Gastroesophageal sphincter (tissue), 2 donors: ENCODE measurements around the gene LRP4.

ENCODE experiments used
- POLR2A ChIP-seq, 2 donors: fragments of 450-650 bp; IDR thresholded peaks; one replicate each; pipeline ENCODE4 v1.6.1; 2017; ENCODE audit warnings: antibody characterized with exemption in 2 of 2, mild to moderate bottlenecking in 2 of 2, moderate library complexity in 1 of 2
- POLR2AphosphoS5 ChIP-seq: sonication (generic); formaldehyde crosslinking; IDR thresholded peaks from one replicate; pipeline ENCODE4 v1.6.1; 2017; ENCODE audit warnings: antibody characterized with exemption

DNA sequence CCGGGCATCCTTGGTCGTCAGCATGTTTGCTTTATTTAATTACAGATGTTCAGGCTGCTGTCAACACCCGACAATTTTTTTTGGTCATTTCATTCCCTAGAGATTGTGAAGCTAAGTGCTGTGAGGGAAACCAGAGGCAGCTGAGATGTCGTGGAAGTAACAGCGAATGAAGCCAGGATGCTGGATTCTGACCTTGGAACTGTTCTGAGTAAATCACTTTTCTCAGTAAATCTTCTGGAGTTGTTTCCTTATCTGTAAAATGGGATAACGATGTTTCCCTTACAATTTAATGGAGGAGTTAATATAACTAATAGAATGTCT is 71.9 kb downstream of the LRP4 start:
- TF ChIP-seq POLR2AphosphoS5 = no peak
- no peak for TF ChIP-seq POLR2A (IDR thresholded peaks at IDR 0.05)
